ENCODE data around the gene IL13.

Gene IL13

GRCh38 chr5:132656774-132657355 lies 1.1 kb upstream of the IL13 start:
- DNase-seq = no peak

- DNase-seq = no peak
These were observed 669 bp downstream of the IL13 start for GRCh38 chr5:132658381-132659302.

DNA sequence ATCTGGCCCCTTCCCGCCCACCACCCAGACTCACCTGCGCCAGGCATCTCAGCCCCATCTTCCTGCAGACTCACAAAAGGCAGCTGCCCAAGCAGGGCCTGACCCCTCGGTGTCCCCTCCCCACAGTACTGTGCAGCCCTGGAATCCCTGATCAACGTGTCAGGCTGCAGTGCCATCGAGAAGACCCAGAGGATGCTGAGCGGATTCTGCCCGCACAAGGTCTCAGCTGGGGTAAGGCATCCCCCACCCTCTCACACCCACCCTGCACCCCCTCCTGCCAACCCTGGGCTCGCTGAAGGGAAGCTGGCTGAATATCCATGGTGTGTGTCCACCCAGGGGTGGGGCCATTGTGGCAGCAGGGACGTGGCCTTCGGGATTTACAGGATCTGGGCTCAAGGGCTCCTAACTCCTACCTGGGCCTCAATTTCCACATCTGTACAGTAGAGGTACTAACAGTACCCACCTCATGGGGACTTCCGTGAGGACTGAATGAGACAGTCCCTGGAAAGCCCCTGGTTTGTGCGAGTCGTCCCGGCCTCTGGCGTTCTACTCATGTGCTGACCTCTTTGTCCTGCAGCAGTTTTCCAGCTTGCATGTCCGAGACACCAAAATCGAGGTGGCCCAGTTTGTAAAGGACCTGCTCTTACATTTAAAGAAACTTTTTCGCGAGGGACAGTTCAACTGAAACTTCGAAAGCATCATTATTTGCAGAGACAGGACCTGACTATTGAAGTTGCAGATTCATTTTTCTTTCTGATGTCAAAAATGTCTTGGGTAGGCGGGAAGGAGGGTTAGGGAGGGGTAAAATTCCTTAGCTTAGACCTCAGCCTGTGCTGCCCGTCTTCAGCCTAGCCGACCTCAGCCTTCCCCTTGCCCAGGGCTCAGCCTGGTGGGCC lies 1.9 kb downstream of the IL13 start:
- no peak for DNase-seq

- no peak for DNase-seq
These were observed 3.4 kb downstream of the IL13 start for GRCh38 chr5:132661231-132662003.

DNA sequence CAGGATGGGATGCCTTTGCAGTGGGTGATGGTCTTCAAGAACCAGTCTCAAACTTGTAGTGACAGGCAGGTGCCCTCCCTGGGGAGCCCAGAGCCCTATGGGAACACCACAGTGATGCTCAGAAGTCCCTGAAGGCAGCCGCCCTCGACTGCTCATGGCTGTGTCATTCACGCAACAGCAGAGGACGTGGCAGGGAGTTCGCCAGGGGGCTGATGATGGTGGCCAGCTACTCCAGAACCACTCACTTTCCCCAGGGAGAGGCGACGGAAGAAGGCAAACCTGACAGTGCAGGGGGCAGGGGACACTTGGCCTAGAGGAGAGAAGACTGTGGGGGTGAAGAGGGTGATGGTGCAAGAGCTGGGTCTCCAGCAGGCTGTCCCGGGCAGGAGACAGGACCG lies 4.0 kb downstream of the IL13 start:
- no peak for DNase-seq

GRCh38 chr5:132662925-132663770 lies 5.2 kb downstream of the IL13 start:
- no peak for DNase-seq

DNA sequence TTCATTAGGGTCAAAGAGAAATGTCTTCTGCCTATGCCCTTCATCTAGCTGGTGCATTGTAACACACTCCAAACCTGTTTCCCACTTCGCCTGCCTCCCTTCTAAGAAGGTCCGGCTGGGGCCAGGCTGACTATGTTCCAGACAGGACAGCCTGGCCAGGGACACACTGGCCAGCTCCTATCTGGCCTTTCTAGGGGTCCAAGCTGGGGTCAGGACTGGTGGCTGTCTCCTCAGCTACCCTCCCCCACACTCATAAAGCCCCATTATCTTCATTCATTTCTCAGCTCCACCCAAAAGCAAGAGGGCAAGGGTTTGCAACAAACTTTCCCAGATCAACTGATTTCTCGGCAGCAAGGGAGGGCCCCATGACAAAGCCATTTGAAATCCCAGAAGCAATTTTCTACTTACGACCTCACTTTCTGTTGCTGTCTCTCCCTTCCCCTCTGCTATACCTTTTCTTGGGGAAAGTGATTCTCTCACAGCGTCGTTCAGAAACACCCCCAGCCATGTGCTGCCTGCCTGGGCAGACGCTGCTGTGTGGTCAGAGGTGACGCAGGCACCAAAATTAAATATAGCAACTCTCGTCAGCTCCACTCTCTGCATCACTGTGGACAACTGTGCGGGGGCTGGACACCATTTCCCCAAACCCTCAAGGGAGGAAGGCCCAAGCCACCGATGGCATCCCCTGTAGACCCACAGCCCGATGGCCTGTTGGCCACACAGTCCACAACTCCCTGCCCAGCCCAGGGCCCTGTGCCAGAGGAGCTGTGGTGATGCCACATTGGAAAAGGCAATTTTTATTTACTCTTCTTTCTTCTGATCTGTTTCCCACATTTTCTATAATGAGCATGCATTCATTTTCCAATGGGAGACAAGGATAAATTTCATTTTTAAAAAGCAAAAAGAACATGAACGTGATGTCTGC lies 6.1 kb downstream of the IL13 start:
- DNase-seq = no peak

DNA sequence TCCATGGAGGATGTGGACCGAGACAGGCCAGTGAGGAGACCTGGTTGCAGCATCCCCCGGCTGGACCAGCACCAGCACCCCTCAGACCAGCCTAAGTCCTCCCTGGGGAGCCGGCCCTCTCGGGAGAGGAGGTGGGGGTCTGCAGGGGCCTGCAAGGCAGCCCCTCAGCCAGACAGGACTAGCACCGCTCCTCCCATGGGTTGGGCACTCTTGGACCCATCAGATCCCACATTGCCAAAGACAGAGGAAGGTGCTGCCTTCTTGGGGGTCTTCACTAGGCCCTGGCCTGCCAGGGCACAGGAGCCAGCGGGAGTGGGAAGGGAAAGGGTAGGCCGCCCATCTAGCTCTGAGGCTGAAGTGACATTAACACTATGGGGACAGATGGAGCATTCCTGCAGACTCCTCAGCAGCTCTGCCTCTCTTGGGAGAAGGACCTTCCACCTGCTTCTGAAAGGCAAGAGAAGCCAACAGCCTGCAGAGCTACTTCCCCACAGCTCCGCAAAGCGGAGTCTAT lies 6.8 kb downstream of the IL13 start:
- DNase-seq = no peak

DNA sequence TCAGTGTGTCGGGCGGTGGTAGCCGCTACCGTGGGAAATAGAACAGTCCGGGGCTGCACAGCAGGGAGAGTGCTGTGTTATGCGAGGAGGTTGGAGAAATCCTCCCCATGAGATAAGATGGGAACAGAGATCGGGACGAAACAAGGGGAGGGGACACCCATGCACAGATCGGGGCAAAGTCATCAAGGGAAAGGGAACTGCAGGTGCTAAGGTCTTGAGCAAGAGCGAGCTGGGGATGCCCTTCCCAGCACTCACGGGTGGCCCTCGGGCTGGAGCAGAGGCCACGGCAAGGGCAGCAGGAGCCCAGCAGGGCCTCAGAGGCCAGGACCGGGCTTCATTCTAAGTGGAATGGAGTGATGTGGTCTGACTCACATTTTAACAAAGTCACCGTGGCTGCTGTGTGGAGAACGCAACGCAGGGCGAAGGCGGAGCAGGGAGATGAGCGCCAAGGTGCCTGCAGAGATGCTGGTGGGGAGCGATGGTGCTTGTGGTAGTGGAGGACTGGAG lies 7.7 kb downstream of the IL13 start:
- no peak for DNase-seq

DNA sequence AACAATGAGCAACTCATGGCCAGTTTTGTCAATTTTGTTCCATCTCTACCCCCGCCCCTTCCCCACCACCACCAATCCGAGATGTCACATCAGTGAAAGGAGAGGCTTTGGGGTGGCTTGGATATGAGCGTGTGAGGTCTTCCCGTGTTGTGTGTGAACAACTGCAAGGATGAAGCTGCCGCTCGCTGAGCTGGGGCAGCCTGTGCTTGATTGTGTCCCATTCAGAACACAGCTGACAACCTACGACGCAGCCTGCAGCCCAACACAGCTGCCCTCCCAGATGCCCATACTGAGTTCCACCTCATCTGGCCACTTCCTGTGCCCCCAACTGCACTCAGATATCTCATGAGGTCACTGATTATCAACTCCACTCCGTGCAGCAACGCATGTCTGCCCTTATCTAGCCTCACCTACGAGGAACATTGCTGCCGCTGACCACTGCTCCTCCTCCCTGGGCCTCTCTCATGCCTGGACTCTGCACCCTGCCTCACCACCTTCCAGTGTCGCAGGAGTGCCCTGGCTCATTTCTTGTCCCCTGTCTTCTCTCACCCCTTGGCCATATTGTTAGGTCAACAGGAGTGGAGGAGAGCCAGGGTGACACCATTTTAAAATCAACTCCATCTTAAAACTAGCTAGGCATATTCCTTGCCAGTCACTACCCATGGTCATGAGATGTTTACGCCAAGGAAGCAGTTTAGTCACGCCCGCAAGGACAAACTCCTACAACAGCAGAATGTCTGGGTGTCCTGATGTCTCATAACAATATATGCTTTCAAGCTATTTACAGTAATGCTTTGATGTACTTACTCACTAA lies 8.5 kb downstream of the IL13 start:
- no peak for DNase-seq

- no peak for DNase-seq
These were observed 9.3 kb downstream of the IL13 start for GRCh38 chr5:132667309-132667708.

DNA sequence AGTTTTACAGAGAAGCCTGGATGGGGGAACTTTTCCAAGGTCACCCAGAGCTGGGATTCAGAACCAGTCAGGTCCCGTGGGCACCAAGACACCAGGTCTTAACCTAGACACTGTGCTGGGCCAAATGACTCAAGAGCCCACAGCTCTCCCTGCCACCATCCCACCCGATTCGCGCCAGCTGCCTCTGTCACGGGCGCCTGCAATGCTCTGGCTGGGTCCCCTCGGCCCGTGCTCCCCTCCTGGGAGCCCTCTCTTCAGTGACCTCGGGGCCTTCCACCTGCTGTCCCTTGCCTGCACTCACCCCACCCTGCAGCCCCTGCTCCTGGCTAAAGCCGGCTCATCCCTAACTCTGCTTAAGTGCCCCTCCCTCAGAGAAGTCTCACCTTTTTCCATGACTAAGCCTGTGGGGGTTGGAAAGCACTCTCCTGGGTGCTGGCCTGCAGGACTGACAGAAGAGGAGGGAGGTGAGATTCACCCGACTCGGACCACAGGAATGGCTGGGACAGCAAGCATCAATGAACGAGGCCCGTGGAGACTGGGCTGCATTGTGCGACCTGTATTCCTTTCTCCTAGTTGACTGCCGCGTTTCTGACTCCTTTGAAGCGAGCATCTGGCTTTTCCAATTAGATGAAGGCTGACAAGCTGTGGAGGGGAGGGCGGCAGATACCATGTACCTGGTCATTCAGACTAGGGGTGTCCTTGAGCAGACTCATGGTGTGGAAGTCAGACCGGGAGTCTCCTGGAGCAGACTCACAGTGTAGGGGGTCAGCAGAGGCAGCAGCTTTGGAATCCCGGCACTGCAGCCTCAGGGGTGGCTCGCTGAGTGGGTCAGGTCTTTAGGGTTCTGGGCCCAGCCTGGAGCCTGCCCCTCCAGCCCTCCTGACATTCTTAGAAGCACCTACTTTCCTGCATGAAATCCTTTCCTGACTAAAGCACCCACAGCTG lies 10.1 kb downstream of the IL13 start:
- DNase-seq = no peak

DNA sequence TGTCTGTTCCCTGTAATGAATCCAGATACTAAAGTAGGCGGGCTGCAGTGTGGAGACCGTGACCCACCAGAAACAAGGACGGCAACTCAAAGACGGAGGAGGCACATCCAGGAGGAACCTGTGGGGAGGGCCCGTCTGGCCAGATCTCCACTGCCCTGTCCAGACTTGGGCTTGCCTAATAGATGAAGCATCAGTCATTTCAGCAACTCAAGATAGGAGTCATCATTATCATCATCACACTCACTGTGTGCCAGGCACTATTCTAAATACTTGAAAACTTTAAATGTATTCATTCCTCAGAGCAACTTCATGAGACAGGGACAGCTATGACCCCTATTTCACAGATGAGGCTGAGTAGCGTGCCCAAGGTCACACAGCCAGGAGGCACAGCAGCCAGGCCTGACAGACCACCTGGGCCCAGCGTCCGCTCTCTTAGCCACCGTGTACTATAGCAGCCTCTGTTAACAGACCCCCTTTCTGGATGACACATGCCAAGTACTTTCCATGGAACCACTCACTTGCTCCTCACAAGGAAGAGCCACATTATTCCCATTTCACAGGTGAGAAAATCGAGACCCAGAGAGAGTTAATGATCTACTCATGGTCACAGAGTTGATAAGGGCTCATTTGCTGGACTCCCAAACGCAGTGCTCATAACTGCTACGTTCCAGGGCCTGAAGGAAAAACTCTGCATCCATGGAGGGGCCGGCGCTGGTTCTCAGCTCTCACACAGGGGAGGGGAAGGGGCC lies 10.9 kb downstream of the IL13 start:
- DNase-seq = no peak

GRCh38 chr5:132669455-132669820 lies 11.5 kb downstream of the IL13 start:
- DNase-seq = no peak

DNA sequence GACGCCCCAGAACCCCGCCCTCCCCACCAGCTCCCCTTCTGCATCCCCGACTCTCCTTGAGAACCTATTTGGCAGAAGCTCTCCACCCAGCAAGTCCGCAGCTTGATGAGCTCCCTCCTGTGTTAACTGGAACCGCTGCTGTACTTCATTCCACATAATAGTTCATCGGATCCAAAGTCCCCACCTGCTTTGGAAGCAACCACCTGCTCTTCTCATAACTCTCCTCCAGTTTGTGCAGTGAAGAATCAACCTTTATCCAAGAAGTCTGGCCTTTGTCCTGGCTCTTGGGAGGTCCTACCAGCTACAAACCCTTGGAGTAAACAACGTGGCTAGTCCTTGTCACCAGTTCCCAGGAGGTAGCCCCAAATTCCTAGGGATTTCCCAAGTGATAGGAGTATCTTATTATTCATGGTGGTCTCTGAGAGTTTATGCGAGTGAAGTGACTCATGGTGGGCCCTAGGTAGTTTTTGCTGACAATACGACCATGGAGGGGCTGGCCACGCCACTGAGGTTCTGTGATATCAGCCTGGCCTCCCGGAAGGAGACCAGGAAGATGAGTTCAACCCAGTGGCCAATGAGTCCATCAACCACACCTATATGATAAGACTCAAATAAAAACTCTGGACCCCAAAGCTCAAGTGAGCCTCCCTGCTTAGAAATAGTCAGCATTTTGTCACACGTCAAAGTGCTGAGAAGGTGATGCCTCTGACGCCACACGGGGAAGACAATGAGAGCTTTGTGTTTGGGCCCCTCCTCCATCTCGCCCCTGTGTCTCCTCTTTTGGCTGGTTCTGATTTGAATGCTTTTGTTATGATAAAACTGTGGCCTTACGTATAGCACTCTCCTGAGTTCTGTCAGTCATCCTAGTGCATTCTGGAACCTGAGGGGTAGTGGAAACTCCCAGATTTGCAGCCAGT lies 12.3 kb downstream of the IL13 start:
- DNase-seq = no peak

- DNase-seq = no peak
These were observed 13.0 kb downstream of the IL13 start for GRCh38 chr5:132671000-132671399.

Measured in activated CD4-positive, CD25-positive, alpha-beta regulatory T cell (primary cell).